T-helper 2 cell treated with Interferon-gamma antibody and Interleukin-4, amounts not matched to agents 100 ng/mL and 5 ng/mL, for 36 hours (primary cell): ENCODE results near the gene CDR2. TPM values are rescaled to one million over a fixed set of nuclear protein-coding genes. Genes with fewer than 3 reads are reported as not detected.

Experiments
- intact Hi-C: fragments of 100-400 bp; cut with micrococcal nuclease; formaldehyde crosslinking; loops from one replicate; pipeline ENCODE4 v1.15.1; 2023
- total RNA-seq: library from RNA; stranded (reverse); gene quantifications from 2 replicates; pipeline ENCODE4 v1.2.3, GENCODE V29; 2022

CDR2 gene
- total RNA-seq, 1 donor from 2014 or later: 45.9 TPM

DNA sequence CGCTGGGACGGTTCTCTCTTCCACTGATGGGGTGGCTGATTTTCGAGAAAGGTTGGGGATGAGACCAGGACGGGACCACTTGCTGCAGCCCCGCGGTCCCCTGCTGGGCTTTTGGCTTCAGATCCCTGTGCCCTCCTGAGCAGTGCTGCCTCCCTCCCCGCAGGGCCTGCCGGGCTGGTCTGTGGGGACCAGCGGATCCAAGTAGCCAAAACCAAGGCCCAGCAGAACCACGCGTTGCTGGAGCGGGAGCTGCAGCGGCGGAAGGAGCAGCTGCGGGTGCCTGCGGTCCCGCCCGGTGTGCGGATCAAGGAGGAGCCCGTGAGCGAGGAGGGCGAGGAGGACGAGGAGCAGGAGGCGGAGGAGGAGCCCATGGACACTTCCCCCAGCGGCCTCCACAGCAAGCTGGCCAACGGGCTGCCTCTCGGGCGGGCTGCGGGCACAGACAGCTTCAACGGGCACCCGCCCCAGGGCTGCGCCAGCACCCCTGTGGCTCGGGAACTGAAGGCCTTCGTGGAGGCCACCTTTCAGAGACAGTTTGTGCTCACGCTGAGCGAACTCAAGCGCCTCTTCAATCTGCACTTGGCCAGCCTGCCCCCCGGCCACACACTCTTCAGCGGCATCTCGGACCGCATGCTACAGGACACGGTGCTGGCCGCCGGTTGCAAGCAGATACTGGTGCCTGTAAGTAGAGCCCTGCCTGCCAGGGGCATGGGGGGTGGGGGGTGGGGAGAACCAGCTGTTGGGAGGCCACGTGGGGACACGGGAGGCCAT, 48.6 kb downstream of the CDR2 start:
- intact Hi-C loops: loop anchor here (10.0 kb wide), 1 partner anchor 99 kb away; no protein-coding TSS in a partner anchor

DNA sequence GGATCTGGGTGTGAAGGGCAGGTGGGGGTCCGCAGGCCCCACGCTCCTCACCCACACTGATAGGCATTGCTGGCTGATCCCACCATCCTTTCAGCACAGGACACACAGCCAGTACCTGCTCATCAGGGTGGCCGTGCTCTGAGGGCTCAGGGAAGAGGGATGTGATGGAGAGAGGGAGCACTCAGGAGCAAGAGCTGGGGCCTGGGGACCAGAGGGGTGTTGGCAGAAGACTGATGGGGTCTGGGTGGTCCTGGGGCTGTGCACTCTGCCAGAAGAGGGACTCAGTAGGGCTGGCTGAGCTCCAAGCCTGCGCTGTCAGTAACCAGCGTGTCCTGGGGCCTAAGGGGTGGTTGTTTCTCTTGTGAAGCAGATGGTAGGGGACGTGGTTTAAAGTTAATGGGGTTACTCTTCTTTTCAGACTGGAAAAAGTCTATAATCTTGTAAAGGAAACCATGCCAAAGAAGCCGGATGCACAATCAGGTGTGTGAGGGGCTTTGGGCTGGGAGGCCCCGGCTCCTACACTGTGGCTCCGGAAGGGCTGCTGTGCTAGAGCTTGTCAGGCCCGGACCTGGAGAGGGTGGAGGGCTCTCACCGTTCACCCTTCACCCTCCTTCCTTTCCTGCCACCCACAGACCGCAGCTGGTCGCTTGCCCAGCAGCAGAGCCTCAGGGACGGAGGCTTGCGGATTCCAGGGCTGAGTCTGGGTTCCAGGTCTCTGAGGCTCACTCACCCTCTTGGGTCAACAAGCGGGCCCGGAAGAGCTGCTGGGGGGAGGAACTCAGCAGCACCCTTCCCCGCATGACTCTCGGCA, 49.4 kb downstream of the CDR2 start:
- intact Hi-C loops: loop anchor here (10.0 kb wide), 1 partner anchor 100 kb away; no protein-coding TSS in a partner anchor

DNA sequence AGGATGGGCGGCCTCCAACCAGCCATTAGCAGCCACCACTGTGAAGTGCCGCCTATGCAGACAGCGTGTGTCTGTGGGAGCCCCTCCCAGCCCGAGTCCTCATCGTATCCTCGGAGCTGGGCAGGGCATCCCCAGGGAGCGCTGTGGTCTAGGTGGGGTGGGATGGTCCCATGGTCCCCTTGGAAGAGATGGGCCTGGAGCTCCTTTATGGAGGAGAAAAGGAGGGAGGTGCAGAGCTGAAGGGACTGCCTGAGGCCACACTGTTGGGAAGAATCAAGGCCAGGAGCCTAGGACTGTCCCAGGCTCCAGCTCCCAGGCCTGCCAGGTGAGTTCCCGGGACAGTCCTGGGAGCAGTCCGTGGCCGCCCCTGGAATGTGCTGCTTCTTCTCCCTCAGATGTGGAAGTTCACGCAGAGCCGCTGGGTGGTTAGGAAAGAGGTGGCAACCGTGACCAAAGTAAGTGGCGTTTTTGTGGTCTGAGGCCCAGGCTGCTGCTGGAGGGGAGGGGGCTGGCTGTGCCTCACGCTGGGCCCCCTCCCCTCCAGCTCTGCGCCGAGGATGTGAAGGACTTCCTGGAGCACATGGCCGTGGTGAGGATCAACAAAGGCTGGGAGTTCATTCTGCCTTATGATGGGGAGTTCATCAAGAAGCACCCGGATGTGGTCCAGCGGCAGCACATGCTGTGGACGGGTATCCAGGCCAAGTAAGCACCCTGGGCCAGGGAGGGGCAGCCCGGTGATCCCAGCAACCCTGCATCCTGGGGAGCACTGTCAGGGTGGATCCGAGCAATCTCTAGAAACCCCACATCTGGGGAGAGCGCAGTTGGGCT, 50.2 kb downstream of the CDR2 start:
- intact Hi-C loops: loop anchor here (10.0 kb wide), 1 partner anchor 101 kb away; no protein-coding TSS in a partner anchor

DNA sequence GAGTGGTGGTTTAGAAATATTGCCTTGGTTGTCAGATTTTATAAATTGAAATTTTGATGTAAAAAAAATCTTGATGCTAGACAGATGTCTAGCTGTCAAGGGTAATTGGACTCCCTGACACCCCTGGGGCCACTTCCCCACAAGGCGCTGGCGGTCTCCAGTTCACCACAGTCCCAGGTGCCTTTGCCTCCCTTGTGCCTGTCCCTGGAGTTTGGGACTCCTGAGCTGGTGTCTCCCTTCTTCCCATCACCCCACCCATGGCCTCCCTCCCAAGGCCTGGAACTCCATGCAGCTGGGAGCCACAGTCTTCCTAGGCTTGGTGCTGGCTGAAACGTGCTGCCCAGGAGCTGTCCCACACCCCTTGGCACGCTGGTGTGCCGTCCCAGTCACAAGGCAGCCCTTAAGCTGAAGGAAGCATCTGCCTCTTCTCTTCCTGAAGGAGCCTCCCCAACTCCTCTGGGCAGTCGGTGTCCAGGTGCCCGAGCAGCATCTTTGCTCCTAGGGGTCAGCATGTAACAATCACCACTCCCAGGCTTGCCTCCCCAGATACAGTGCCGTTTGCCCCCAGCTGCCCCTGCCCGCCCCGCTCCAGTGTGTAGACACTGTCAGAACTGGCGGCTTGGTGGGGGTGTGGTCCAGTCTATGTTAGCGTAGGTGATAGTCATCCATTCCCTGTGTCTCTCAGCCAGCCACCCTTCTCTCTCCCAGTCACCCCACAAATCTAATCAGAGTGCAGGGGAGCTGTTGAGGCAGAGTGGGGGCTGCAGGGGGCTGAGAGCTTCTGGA, 51.1 kb downstream of the CDR2 start:
- intact Hi-C loops: loop anchor here (10.0 kb wide), 1 partner anchor 101 kb away; no protein-coding TSS in a partner anchor

DNA sequence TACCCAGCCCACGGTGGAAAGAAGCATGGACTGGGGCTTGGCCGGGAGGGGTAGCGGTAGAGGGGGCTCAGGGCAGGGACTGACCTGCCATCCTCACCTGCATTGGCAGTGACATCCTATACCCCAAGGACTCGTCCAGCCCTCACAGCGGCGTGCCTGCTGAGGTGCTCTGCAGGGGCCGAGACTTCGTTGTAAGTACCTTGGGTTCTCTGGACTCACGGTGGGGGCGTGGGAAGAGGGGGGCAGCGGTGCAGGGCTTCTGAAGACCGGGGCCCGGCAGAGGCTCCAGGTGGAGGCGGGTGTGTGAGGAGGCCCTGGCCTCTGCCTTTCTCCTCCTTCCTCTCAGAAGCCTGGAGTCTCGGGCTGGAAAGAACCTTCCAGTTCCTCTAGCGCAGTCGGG, 51.7 kb downstream of the CDR2 start:
- intact Hi-C loops: loop anchor here (10.0 kb wide), 1 partner anchor 102 kb away; no protein-coding TSS in a partner anchor

DNA sequence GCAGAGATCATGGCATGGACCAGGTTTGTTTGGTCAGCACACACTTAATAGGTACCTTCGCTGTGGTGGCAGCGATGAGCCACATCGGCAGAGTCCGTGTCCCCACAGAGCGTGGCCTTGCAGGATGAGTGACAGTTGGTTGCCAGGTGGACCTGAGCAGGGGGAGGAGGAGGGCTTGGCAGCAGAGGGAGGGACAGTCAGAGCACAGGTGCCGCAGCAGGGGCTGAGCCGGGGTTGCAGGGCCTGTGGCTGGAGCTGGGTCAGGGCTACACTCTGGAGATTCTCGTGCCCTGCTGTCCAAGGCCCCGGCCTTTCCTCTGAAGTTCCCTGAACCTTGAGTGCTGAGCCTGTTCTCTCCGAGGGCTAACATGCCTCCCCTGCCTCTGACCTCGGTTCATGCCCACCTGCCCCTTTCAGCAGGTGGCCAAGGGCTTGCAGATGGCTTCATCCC, 52.4 kb downstream of the CDR2 start:
- intact Hi-C loops: loop anchor here (10.0 kb wide), 1 partner anchor 103 kb away; no protein-coding TSS in a partner anchor

DNA sequence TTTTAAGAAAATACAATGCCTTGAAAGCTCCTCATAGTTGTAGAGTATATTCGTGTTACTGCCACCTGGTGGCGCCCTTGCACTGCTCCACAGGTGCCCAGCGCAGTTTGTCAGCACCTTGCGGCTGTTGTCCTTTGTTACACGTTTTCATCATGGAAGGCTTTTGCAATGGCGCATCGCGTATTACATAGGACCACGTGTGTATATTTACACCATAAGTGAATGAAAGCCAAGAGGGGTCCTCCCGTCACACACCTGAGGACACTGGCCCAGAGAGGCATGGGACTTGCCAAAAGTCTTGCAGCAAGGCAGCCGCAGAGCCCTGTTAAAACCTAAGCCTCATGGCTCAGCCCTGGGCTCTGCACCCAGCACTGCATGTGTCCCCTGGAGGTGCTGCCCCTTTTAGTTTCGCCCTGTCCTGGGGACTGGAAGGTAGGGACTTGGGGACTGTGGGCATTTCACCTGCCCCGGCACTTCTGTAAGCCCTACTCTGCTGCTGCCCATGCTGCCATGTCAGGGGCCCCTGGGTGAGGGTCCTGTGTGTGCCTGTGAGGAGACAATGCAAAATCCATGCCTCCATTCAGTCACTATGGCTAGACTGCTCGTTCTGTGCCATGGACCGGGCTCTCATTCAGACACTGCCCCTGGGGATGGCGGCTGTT, 52.9 kb downstream of the CDR2 start:
- intact Hi-C loops: loop anchor here (1.0 to 10.0 kb wide), 2 partner anchors 53 to 103 kb away; partner anchors contain the start of gene CDR2

DNA sequence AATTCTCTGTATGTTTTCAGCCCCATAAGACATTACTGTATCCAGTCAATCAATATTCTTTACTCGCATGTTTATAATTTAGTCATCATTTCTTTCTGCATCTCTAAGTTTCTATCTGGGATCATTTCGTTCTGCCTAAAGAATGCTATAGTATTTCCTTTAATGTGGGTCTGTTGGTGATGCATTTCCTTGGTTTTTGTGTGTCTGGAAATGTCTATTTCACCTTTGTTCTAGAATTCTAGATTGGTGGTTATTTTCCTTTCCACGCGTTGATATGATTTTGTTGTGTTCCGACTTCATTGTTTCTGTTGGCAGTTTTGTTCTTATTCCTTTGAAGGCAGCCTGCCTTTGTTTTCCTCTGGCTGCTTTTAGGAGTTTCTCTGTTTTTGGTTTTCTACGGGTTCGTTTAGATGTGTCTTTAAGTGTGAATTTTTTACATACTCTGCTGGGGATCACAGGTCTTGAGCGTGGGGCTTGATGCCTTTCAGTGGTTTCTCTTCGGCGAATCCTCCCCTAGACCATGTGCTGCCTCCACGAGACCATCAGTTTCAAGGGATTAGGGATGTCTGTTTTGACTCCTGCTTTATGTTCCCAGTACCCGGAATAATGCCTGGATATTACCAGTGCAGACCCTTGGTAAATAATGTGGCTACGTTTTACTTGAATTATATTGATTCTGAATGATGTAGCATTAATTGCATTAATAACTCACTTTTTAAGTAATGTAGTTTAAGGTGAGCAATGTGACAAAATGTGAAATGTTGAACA, 53.7 kb downstream of the CDR2 start:
- intact Hi-C loops: loop anchor here (1.0 to 10.0 kb wide), 2 partner anchors 54 to 104 kb away; partner anchors contain the start of gene CDR2

DNA sequence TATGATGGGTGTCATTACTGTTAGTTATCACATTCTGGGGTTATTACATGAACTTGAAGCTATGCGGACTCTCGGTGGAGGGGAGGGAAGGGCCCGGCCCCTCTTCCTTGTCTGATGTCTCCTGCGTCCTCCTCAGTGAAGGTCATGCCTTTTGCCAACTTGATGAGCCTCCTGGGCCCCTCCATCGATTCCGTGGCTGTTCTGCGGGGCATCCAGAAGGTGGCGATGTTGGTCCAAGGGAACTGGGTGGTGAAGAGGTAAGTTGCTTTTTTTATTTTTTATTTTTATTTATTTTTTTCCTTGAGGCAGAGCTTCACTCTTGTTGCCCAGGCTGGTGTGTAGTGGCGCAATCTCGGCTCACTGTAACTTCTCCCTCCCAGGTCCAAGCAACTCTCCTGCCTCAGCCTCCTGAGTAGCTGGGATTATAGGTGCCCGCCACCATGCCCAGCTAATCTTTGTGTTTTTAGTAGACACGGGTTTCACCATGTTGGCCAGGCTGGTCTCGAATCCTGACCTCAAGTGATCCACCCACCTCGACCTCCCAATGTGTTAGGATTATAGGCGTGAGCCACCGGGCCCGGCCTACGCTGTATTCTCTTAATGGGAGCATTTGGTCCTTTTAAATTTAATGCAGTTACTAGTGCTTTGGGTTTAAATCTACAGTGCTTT, 55.6 kb downstream of the CDR2 start:
- intact Hi-C loops: loop anchor here (10.0 kb wide), 1 partner anchor 1144 kb away; no protein-coding TSS in a partner anchor

DNA sequence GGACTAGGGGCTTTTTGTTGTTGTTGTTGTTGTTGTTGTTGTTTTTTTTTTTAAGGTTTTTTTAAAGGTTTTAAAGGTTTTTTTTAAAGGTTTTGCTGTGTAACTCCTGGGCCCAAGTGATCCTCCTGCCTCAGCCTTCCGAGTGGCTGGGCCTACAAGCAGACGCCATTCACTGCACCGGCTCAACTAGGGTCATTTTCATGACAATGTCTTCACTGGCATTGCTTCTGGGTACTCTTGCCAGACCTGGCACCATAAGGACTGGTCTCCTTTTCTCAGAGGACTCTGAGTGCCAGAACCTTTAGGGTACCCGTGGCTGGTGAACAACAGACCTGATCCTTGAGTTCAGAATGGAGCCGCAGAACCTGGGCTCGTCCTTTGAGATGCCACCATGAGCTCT, 56.8 kb downstream of the CDR2 start:
- intact Hi-C loops: loop anchor here (10.0 kb wide), 1 partner anchor 1143 kb away; no protein-coding TSS in a partner anchor

DNA sequence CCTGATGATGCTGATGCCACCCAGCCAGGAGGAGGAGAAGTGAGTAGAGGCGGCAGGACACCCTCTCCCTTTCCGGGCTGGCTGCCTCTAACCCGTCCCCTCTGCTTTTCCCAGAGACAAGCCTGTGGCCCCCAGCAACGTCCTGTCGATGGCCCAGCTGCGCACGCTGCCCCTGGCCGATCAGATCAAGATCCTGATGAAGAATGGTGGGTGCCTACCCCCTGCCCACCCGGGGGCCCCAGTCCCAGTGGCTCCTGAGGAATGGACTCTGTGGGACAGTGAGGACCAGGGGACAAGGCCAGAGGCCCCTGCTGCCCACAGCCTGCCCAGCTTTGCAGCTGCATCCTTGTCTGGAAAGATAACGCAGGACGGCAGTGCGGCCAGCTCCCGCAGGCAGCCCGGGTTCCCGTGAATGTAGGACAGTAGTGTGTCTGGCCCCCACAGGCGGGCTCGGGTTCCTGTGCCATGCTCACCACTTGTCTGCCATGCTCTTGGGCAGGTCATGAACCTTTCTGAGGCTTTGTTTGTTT, 57.4 kb downstream of the CDR2 start:
- intact Hi-C loops: loop anchor here (10.0 kb wide), 1 partner anchor 1142 kb away; no protein-coding TSS in a partner anchor

DNA sequence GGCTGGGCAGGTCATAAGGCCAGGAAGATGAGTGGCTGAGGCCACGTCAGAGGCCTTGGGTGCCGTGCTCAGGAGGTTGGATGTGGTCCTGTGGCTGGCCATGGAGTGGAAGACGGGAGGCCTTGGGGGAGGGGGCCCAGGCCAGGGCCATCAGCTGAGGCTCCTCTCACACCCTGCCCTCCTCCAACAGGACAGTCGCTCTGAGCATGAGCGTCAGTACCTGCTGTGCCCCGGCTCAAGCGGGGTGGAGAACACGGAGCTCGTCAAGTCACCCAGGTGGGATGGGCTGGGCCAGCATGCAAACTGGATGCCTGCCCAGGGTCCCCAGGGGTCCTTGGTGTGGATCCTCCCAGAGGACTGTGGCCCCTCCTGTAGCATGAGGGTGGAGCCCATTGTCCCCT, 58.0 kb downstream of the CDR2 start:
- intact Hi-C loops: loop anchor here (10.0 kb wide), 1 partner anchor 1142 kb away; no protein-coding TSS in a partner anchor

DNA sequence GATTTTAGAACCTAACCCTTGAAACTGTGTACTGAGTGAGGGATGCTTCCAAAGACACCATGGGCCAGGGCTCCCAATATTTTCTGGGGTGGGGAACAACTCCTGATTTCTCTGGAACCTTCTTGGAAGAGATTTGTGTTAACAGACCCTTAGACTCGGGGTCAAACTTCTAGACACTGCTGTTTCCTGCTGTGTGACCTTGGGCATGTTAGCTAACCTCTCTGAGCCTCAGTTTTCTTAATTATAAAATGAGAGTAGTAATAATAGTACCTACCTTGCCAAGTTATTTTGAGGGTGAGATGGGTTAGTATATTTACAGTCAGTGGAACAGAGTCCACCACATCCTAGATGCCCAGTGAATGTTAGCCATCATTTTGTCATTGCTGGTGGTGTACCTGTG, 58.4 kb downstream of the CDR2 start:
- intact Hi-C loops: loop anchor here (10.0 kb wide), 1 partner anchor 1141 kb away; no protein-coding TSS in a partner anchor

DNA sequence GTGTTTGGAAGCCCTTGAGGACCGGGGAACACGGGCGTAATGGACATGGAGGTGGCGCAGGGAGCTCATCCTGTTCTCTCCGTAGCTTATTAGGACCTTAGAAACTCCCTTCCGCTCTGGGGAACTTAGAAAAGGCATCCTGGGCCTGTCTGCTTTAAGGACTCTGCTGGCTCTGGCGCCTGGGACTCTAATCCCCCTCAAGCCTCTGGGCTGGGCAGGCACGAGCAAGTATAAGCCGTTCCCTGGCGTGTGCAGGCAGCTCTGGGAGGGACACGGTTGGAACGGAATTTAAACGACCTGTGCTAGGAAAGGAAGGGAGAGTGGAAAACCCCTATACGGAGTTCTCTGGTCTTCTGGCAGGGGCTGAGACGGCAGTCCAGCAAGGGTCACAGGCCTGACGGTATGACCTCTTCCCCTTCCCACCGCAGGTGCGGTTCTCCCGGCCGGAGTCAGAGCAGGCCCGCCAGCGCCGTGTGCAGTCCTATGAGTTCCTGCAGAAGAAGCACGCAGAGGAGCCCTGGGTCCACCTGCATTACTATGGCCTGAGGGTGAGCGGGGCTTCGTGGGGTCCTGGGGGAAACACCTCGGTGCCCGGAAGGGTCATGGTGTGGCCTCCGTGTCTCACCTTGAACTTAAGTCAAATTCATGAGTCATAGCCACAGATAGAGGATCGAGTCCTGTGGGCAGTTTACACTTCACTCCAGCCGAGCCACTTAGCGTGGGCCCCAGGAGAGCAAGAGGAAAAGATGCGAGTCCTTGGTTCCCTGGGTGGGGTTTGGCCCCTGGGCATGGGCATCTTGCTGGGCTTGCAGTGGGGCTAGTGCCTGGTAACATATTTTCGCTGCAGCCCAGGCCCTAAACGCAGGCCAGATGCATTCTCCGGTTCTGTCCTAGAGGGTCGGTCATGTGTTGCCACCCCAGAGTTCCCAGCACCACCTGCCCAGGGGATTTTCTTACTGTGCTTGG, 59.5 kb downstream of the CDR2 start:
- intact Hi-C loops: loop anchor here (10.0 kb wide), 1 partner anchor 1140 kb away; no protein-coding TSS in a partner anchor

DNA sequence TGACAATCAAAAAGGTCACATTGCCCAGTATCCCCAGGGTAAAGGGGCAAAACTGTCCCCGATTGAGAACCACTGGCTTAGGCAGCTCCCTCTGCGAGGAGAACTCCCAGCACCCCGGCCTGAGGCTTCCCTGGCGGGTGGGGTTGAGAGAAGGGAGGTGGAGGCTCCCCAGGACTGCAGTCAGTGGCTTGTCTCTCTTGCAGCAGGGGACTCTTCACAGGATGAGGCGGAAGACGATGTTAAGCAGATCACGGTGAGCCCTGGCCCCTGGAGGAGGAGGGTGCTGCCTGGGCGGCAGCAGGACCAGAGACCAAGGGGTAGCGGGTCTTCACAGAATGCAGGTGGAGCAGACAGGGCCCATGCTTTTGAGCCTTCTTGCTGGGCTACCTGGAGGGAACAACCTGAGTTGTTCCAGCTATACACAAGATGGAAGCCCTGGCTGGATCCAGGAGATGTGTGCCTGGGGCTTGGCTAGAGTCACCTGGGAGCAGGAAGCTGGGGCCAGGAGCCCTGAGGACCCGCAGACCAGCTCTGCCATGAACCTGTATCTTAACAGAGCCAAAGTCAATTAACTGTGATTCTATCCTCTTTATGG, 60.4 kb downstream of the CDR2 start:
- intact Hi-C loops: loop anchor here (10.0 kb wide), 1 partner anchor 1139 kb away; no protein-coding TSS in a partner anchor
